Keratinocyte (primary cell): Measurements from ENCODE around the gene TUNAR.

Experiments used
- EZH2 ChIP-seq: IDR thresholded peaks from one replicate; pipeline ENCODE4 v1.6.1; 2012; ENCODE audit warnings: inconsistent platforms, mild to moderate bottlenecking, low read length, moderate library complexity
- TF ChIP-seq, protein P1 (sequence below), 3 experiments: IDR thresholded peaks in 1 of 3; conservative IDR thresholded peaks in 1 of 3; optimal IDR thresholded peaks in 1 of 3; 2 replicates in 2 of 3; 3 replicates in 1 of 3; pipeline versions ENCODE3 to v1.5.1; 2011; ENCODE audit warnings: low read length in 3 of 3, mild to moderate bottlenecking in 3 of 3, moderate library complexity in 2 of 3, control low read depth in 1 of 3, inconsistent platforms in 1 of 3; ENCODE audit not compliant: insufficient read depth in 2 of 3; ENCODE audit errors: extremely low read depth in 1 of 3

DNA sequence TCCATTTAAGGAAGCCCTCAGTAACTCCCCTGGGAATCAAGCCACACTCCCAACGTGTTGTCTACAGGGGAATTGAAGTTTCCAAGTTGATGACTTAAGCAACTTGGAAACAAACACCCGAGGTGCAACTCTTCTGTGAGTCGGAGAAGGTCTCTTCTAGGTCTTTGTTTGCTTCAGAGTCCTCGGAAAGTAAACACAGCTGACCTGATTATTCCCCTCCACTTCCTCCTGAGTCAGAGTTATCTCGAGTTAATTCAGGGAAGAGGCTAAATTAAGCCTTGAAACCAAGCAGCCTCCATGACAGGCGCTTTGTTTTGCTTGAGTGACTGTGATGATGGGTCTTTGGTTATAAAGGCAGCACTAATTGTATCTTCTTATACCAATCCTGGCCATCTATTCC lies 41.8 kb downstream of the TUNAR start:
- TF ChIP-seq, protein P1, sequence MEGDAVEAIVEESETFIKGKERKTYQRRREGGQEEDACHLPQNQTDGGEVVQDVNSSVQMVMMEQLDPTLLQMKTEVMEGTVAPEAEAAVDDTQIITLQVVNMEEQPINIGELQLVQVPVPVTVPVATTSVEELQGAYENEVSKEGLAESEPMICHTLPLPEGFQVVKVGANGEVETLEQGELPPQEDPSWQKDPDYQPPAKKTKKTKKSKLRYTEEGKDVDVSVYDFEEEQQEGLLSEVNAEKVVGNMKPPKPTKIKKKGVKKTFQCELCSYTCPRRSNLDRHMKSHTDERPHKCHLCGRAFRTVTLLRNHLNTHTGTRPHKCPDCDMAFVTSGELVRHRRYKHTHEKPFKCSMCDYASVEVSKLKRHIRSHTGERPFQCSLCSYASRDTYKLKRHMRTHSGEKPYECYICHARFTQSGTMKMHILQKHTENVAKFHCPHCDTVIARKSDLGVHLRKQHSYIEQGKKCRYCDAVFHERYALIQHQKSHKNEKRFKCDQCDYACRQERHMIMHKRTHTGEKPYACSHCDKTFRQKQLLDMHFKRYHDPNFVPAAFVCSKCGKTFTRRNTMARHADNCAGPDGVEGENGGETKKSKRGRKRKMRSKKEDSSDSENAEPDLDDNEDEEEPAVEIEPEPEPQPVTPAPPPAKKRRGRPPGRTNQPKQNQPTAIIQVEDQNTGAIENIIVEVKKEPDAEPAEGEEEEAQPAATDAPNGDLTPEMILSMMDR (optimal IDR thresholded peaks at IDR 0.05 in 1 of 3, IDR thresholded peaks at IDR 0.05 in 1 of 3, conservative IDR thresholded peaks at IDR 0.05 in 1 of 3; ENCODE audit: extremely low read depth in 1 of 3, insufficient read depth in 2 of 3, low read length in 3 of 3), result no peak
- no peak for TF ChIP-seq EZH2
